ENCODE data around the gene CDC42.

- TF ChIP-seq POLR2A (IDR thresholded peaks at IDR 0.05; ENCODE audit: low read depth, low read length) (no peak), POLR2AphosphoS5 (IDR thresholded peaks at IDR 0.05; ENCODE audit: low read depth, low read length) (no peak), TAF1 (IDR thresholded peaks at IDR 0.05; ENCODE audit: borderline replicate concordance, low read depth, low read length) (no peak)
These were observed 62.8 kb downstream of the CDC42 start for GRCh38 chr1:22115286-22115685.
